Tibial artery (tissue), 4 donors: ENCODE data around the gene APOL1.

Source experiments
- DNase-seq, 2 donors: peaks; one replicate each; pipeline ENCODE4 v3.0.0-alpha.2; 2019
- H3K27ac ChIP-seq, 2 donors: fragments of 200-600 bp; sonication (generic) in 1 of 2; 1 replicate in 1 of 2; 2 replicates in 1 of 2; pipeline ENCODE4 v1.5.1; 2018 to 2019; ENCODE audit warnings: mild to moderate bottlenecking in 1 of 2
- H3K27me3 ChIP-seq, 2 donors: fragments of 200-600 bp; sonication (generic) in 1 of 2; one replicate each; pipeline versions ENCODE4 v1.5.1 to v1.6.0; 2016 to 2019
- H3K36me3 ChIP-seq, 3 donors: fragments of 200-600 bp; sonication (generic) in 2 of 3; one replicate each; pipeline ENCODE4 v1.5.1; 2016 to 2019; ENCODE audit warnings: mild to moderate bottlenecking in 2 of 3
- H3K4me1 ChIP-seq, 4 donors: fragments of 200-600 bp; sonication (generic) in 2 of 4; 1 replicate in 3 of 4; 2 replicates in 1 of 4; pipeline ENCODE4 v1.5.1; 2016 to 2019
- H3K4me3 ChIP-seq, 2 donors: fragments of 200-600 bp; sonication (generic) in 1 of 2; 1 replicate in 1 of 2; 2 replicates in 1 of 2; pipeline ENCODE4 v1.5.1; 2018 to 2019; ENCODE audit warnings: mild to moderate bottlenecking in 2 of 2
- H3K9me3 ChIP-seq, 3 donors: fragments of 200-600 bp; sonication (generic) in 1 of 3; one replicate each; pipeline ENCODE4 v1.5.1; 2016 to 2019
- intact Hi-C: fragments of 100-400 bp; cut with DNase I; formaldehyde crosslinking; loops from one replicate; pipeline ENCODE4 v1.15.0; 2023; ENCODE audit warnings: low total_unique reads
- TF ChIP-seq, protein P1 (sequence below), 2 experiments: fragments of 200-600 bp in 1 of 2; fragments of 450-650 bp in 1 of 2; IDR thresholded peaks; one replicate each; pipeline ENCODE4 v1.5.1; 2017 to 2019; ENCODE audit warnings: antibody characterized with exemption in 2 of 2, mild to moderate bottlenecking in 1 of 2, moderate library complexity in 1 of 2

The APOL1 gene

DNA sequence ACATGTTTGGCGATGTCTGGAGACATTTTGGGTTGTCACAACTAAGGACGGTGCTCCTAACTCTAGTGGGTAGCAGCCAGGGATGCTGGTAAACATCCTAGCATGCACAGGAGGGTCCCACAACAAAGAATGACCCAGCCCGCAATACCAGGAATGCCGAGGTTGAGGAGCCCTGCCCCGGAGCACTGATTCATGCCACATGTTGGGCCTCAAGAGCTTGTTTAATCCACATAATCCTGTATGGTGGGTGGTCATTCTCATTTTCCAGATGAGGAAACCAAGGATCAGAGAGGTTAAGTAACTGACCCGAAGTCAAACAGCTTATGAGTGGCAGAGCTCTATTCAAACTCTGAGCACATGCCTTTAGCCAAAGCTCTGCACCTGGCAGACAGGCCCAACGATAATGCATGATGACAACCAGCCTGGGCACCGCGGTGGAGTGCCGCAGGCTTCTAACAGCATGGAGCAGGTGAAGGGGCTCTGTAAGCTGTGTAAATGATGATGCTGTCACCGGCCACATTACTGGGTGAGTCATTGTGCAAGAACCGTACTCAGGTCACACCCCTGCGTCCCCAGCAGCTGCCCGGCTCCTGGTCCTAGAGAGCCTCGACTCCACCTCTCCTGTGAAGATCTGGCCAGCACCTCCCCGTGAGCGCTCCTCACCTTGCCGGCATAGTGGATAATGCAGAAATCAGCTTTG is 58.6 kb downstream of the APOL1 start:
- Histone ChIP-seq H3K4me1 (no peaks in the 10 kb centered on the region), H3K4me3 (no peak overlapping the region), H3K27me3 (no peaks in the 10 kb centered on the region), H3K9me3 (no peaks in the 10 kb centered on the region), H3K27ac (peak overlapping the region in 1 of 2 donors; percentile 10), H3K36me3 (peaks cover 96 to 100% (median 99%) of the 10 kb centered on the region in 3 donors)
- TF ChIP-seq, protein P1, sequence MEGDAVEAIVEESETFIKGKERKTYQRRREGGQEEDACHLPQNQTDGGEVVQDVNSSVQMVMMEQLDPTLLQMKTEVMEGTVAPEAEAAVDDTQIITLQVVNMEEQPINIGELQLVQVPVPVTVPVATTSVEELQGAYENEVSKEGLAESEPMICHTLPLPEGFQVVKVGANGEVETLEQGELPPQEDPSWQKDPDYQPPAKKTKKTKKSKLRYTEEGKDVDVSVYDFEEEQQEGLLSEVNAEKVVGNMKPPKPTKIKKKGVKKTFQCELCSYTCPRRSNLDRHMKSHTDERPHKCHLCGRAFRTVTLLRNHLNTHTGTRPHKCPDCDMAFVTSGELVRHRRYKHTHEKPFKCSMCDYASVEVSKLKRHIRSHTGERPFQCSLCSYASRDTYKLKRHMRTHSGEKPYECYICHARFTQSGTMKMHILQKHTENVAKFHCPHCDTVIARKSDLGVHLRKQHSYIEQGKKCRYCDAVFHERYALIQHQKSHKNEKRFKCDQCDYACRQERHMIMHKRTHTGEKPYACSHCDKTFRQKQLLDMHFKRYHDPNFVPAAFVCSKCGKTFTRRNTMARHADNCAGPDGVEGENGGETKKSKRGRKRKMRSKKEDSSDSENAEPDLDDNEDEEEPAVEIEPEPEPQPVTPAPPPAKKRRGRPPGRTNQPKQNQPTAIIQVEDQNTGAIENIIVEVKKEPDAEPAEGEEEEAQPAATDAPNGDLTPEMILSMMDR (IDR thresholded peaks at IDR 0.05): no peak
- DNase-seq: no peak
- intact Hi-C loops: no loop called here

DNA sequence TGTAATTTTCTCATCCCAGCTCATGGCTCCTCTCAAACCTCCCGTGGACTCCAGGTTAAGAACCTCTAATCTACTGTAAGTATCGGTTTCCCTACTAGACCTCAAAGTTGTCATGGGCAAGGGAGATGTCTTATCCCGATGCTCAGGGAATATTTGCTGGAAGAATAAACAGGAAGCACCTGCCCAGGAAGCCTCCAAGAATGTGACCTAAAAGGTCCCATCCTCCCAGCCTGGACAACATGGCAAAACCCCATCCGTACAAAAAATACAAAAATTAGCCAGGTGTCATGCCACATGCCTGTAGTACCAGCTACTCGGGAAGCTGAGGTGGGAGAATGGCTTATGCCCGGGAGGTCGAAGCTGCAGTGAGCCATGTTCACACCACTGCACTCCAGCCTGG is 62.4 kb downstream of the APOL1 start:
- H3K27me3 ChIP-seq: no peaks in the 10 kb centered on the region
- TF ChIP-seq, protein P1 (IDR thresholded peaks at IDR 0.05): no peak
- H3K4me1 ChIP-seq: peaks cover 0 to 19% (median 3%) of the 10 kb centered on the region in 4 donors
- DNase-seq: no peak
- H3K27ac ChIP-seq: peak overlapping the region in 1 of 2 donors; percentile 31
- peaks cover 94 to 100% (median 99%) of the 10 kb centered on the region in 3 donors for H3K36me3 ChIP-seq
- no peaks in the 10 kb centered on the region for H3K9me3 ChIP-seq
- no peak overlapping the region for H3K4me3 ChIP-seq
- intact Hi-C loops: no loop called here

GRCh38 chr22:36316419-36316818 is 63.5 kb downstream of the APOL1 start:
- TF ChIP-seq, protein P1 (IDR thresholded peaks at IDR 0.05): no peak
- Histone ChIP-seq H3K27ac (peak overlapping the region in 1 of 2 donors; percentile 95), H3K4me3 (no peak overlapping the region), H3K36me3 (peaks cover 94 to 100% (median 99%) of the 10 kb centered on the region in 3 donors), H3K9me3 (no peaks in the 10 kb centered on the region), H3K27me3 (no peaks in the 10 kb centered on the region), H3K4me1 (peaks cover 0 to 30% (median 6%) of the 10 kb centered on the region in 4 donors)
- no peak for DNase-seq
- intact Hi-C loops: no loop called here
